ENCODE data around the gene DHRS13. TPM values are rescaled to one million over a fixed set of nuclear protein-coding genes. Genes with fewer than 3 reads are reported as not detected.

Gene DHRS13
- total RNA-seq, 1 experiment from 2014 or later, result 28.5 TPM

- DNase-seq (ENCODE audit: low spot score) (no peak), ATAC-seq (no peak)
- ChIA-PET CTCF (interaction anchor here (1.3 to 5.5 kb wide), 2 partner anchors 8 to 171 kb away, joined by 5 to 39 read pairs; no protein-coding TSS in a partner anchor), POLR2A (no interaction called here)
- H3K27me3 Mint-ChIP-seq (ENCODE audit: low read depth), result no peaks in the 10 kb centered on the region
- TF ChIP-seq ZNF121 (CRISPR knock-in tag; IDR thresholded peaks at IDR 0.05), result peak; percentile 95
- no peak for TF ChIP-seq TEAD1 (CRISPR knock-in tag; IDR thresholded peaks at IDR 0.05)
- 0 out of 2 replicates have a peak, but pooled peaks have one; percentile 18 for TF ChIP-seq GTF2I (CRISPR knock-in tag; conservative IDR thresholded peaks at IDR 0.05)
- TF ChIP-seq ZNF671 (CRISPR knock-in tag; IDR thresholded peaks at IDR 0.05), result no peak
- H3K36me3 Mint-ChIP-seq, result peaks cover 35% of the 10 kb centered on the region
- peaks cover 39% of the 10 kb centered on the region for H3K4me1 Mint-ChIP-seq
- no peak overlapping the region for H3K4me3 Mint-ChIP-seq
- peak overlapping the region; percentile 64 for H3K27ac Mint-ChIP-seq
- H3K9me3 Mint-ChIP-seq, result no peaks in the 10 kb centered on the region
Measured at GRCh38 chr17:28944862-28945741, 42.2 kb upstream of the DHRS13 start.

- Mint-ChIP-seq H3K27ac (no peak overlapping the region), H3K27me3 (ENCODE audit: low read depth) (no peaks in the 10 kb centered on the region), H3K36me3 (peaks cover 35% of the 10 kb centered on the region), H3K4me1 (peaks cover 45% of the 10 kb centered on the region), H3K9me3 (no peaks in the 10 kb centered on the region), H3K4me3 (no peak overlapping the region)
- DNase-seq (ENCODE audit: low spot score) (no peak), ATAC-seq (no peak)
- TF ChIP-seq SP1 (CRISPR knock-in tag; conservative IDR thresholded peaks at IDR 0.05), result no peak
- TF ChIP-seq IRF1 (CRISPR knock-in tag; IDR thresholded peaks at IDR 0.05), result no peak
- TF ChIP-seq SMAD4 (CRISPR knock-in tag; IDR thresholded peaks at IDR 0.05), result no peak
- ChIA-PET CTCF (no interaction called here), POLR2A (no interaction called here)
Measured at GRCh38 chr17:28944343-28944742, 41.5 kb upstream of the DHRS13 start.

GRCh38 chr17:28942925-28943324, 40.0 kb upstream of the DHRS13 start:
- ATAC-seq (no peak), DNase-seq (ENCODE audit: low spot score) (no peak)
- Mint-ChIP-seq H3K4me1 (peaks cover 49% of the 10 kb centered on the region), H3K27me3 (ENCODE audit: low read depth) (no peaks in the 10 kb centered on the region), H3K36me3 (peaks cover 34% of the 10 kb centered on the region), H3K9me3 (no peaks in the 10 kb centered on the region), H3K27ac (no peak overlapping the region), H3K4me3 (no peak overlapping the region)
- TF ChIP-seq USF1 (CRISPR knock-in tag; IDR thresholded peaks at IDR 0.05) (no peak), GTF2I (CRISPR knock-in tag; conservative IDR thresholded peaks at IDR 0.05) (no peak), CBFB (CRISPR knock-in tag; IDR thresholded peaks at IDR 0.05; ENCODE audit: low read depth) (no peak), ZNF232 (CRISPR knock-in tag; IDR thresholded peaks at IDR 0.05) (no peak), NFYB (CRISPR knock-in tag; conservative IDR thresholded peaks at IDR 0.05; ENCODE audit: low read depth) (no peak)
- ChIA-PET CTCF (interaction anchor here (1.0 to 2.3 kb wide), 4 partner anchors 11 to 216 kb away, joined by 3 to 8 read pairs (median 5); no protein-coding TSS in a partner anchor), POLR2A (no interaction called here)

GRCh38 chr17:28941251-28941650, 38.4 kb upstream of the DHRS13 start:
- H3K36me3 Mint-ChIP-seq, result peaks cover 28% of the 10 kb centered on the region
- POLR2A ChIA-PET, result interaction anchor here (1.2 kb wide), 1 partner anchor 10 kb away, joined by 3 read pairs; no protein-coding TSS in a partner anchor
- DNase-seq (ENCODE audit: low spot score) (no peak), ATAC-seq (no peak)
- no peak overlapping the region for H3K27ac Mint-ChIP-seq
- peaks cover 58% of the 10 kb centered on the region for H3K4me1 Mint-ChIP-seq
- CTCF ChIA-PET, result interaction anchor here (0.6 to 2.2 kb wide), 2 partner anchors 9 to 12 kb away, joined by 3 to 11 read pairs; no protein-coding TSS in a partner anchor
- H3K9me3 Mint-ChIP-seq, result no peaks in the 10 kb centered on the region
- H3K27me3 Mint-ChIP-seq (ENCODE audit: low read depth), result no peaks in the 10 kb centered on the region
- no peak overlapping the region for H3K4me3 Mint-ChIP-seq
- TF ChIP-seq NR2C2 (CRISPR knock-in tag; IDR thresholded peaks at IDR 0.05), result no peak
- TF ChIP-seq ZNF396 (CRISPR knock-in tag; IDR thresholded peaks at IDR 0.05; ENCODE audit: borderline replicate concordance), result no peak
- TF ChIP-seq CTCF (IDR thresholded peaks at IDR 0.05), result no peak
- TF ChIP-seq ZNF232 (CRISPR knock-in tag; IDR thresholded peaks at IDR 0.05), result no peak
- no peak for TF ChIP-seq RELA (CRISPR knock-in tag; IDR thresholded peaks at IDR 0.05; ENCODE audit: borderline replicate concordance)
- no peak for TF ChIP-seq MXD4 (CRISPR knock-in tag; IDR thresholded peaks at IDR 0.05; ENCODE audit: borderline replicate concordance)
- TF ChIP-seq ZNF423 (CRISPR knock-in tag; IDR thresholded peaks at IDR 0.05), result no peak
- TF ChIP-seq ERG (CRISPR knock-in tag; IDR thresholded peaks at IDR 0.05), result no peak
- TF ChIP-seq NR3C1 (CRISPR knock-in tag; conservative IDR thresholded peaks at IDR 0.05; ENCODE audit: low read depth), result no peak
- no peak for TF ChIP-seq SOX15 (CRISPR knock-in tag; IDR thresholded peaks at IDR 0.05)
- no peak for TF ChIP-seq STAT6 (CRISPR knock-in tag; conservative IDR thresholded peaks at IDR 0.05; ENCODE audit: low read depth)
- no peak for TF ChIP-seq IRF1 (CRISPR knock-in tag; IDR thresholded peaks at IDR 0.05)
